ENCODE results near the gene DHRS9.

GRCh38 chr2:169036736-169037440 lies 32.5 kb upstream of the DHRS9 start:
- TF ChIP-seq CTCF (IDR thresholded peaks at IDR 0.05) (no peak), POLR2A (IDR thresholded peaks at IDR 0.05) (no peak)

All from testis (tissue), 2 donors.